Measurements from ENCODE around the gene LCE3C. TPM values are rescaled to one million over a fixed set of nuclear protein-coding genes. Genes with fewer than 3 reads are reported as not detected.

LCE3C gene
- polyA plus RNA-seq, 3 donors = not detected

GRCh38 chr1:152580433-152580832 lies 19.6 kb upstream of the LCE3C start, which contains the start of gene LCE3D:
LCE3D (minus strand) TSS chr1:152580516; CDS start chr1:152579936, 580 bp downstream.
- Histone ChIP-seq H3K27me3 (ENCODE audit: control insufficient read depth in 2 of 2, insufficient read depth in 2 of 2, low read length in 2 of 2) (peaks cover 0 to 4% of the 10 kb centered on the region in 2 donors), H3K36me3 (replicated peaks in 1 of 2; ENCODE audit: control insufficient read depth in 1 of 2, insufficient read depth in 2 of 2, low read length in 2 of 2) (no peaks in the 10 kb centered on the region), H2AFZ (ENCODE audit: insufficient read depth, low read depth, low read length, poor library complexity, severe bottlenecking) (no peak within 1 kb of the TSS), H3K9me3 (replicated peaks in 1 of 2; ENCODE audit: control insufficient read depth in 1 of 2, insufficient read depth in 1 of 2, low read length in 2 of 2) (no peaks in the 10 kb centered on the region), H3K27ac (ENCODE audit: low read depth in 1 of 2, low read length in 2 of 2) (no peak within 1 kb of the TSS), H3K79me2 (ENCODE audit: insufficient read depth, low read length) (no peaks in the 10 kb centered on the region), H4K20me1 (ENCODE audit: insufficient read depth, low read length) (no peaks in the 10 kb centered on the region), H3K4me3 (replicated peaks in 1 of 3; ENCODE audit: low read depth in 2 of 3, low read length in 3 of 3) (no peak within 1 kb of the TSS), H3K4me1 (ENCODE audit: control insufficient read depth in 1 of 2, insufficient read depth in 2 of 2, low read length in 2 of 2) (no peaks in the 10 kb centered on the region), H3K4me2 (replicated peaks; ENCODE audit: extremely low read depth, low read length, poor library complexity, severe bottlenecking) (no peak within 1 kb of the TSS), H3K9ac (ENCODE audit: insufficient read depth, low read length, poor library complexity, severe bottlenecking) (no peak within 1 kb of the TSS)
- Mint-ChIP-seq H3K27ac (no peak within 1 kb of the TSS), H3K4me1 (no peaks in the 10 kb centered on the region), H3K27me3 (ENCODE audit: low read depth in 3 of 3) (peaks cover 2 to 5% (median 3%) of the 10 kb centered on the region in 3 donors), H3K36me3 (no peaks in the 10 kb centered on the region), H3K9me3 (peaks cover 0 to 7% (median 0%) of the 10 kb centered on the region in 7 donors), H3K4me3 (no peak within 1 kb of the TSS)
- 92% methylated on average over 3 of the region's 4 CpGs for WGBS (ENCODE audit: insufficient coverage)
- intact Hi-C loops (cut with micrococcal nuclease) = no loop called here
- DNase-seq = no peak
- no peak for TF ChIP-seq CTCF (IDR thresholded peaks at IDR 0.05)

GRCh38 chr1:152582647-152583046 lies 17.4 kb upstream of the LCE3C start:
- Mint-ChIP-seq H3K27ac (no peak overlapping the region), H3K27me3 (ENCODE audit: low read depth in 3 of 3) (peaks cover under 1 to 5% (median 3%) of the 10 kb centered on the region in 3 donors), H3K36me3 (no peaks in the 10 kb centered on the region), H3K4me3 (no peak overlapping the region), H3K4me1 (no peaks in the 10 kb centered on the region), H3K9me3 (peaks cover 0 to 7% (median 0%) of the 10 kb centered on the region in 7 donors)
- Histone ChIP-seq H3K27ac (ENCODE audit: low read depth in 1 of 2, low read length in 2 of 2) (no peak overlapping the region), H3K4me1 (ENCODE audit: control insufficient read depth in 1 of 2, insufficient read depth in 2 of 2, low read length in 2 of 2) (no peaks in the 10 kb centered on the region), H4K20me1 (ENCODE audit: insufficient read depth, low read length) (no peaks in the 10 kb centered on the region), H3K27me3 (ENCODE audit: control insufficient read depth in 2 of 2, insufficient read depth in 2 of 2, low read length in 2 of 2) (peaks cover 3 to 9% of the 10 kb centered on the region in 2 donors), H3K4me2 (replicated peaks; ENCODE audit: extremely low read depth, low read length, poor library complexity, severe bottlenecking) (no peak overlapping the region), H3K9ac (ENCODE audit: insufficient read depth, low read length, poor library complexity, severe bottlenecking) (no peak overlapping the region), H3K9me3 (replicated peaks in 1 of 2; ENCODE audit: control insufficient read depth in 1 of 2, insufficient read depth in 1 of 2, low read length in 2 of 2) (no peaks in the 10 kb centered on the region), H3K79me2 (ENCODE audit: insufficient read depth, low read length) (no peaks in the 10 kb centered on the region), H2AFZ (ENCODE audit: insufficient read depth, low read depth, low read length, poor library complexity, severe bottlenecking) (no peak overlapping the region), H3K4me3 (replicated peaks in 1 of 3; ENCODE audit: low read depth in 2 of 3, low read length in 3 of 3) (no peak overlapping the region), H3K36me3 (replicated peaks in 1 of 2; ENCODE audit: control insufficient read depth in 1 of 2, insufficient read depth in 2 of 2, low read length in 2 of 2) (no peaks in the 10 kb centered on the region)
- no peak for DNase-seq
- no CpG with 5 or more reads among the region's 1 CpG for WGBS (ENCODE audit: insufficient coverage)
- no peak for TF ChIP-seq CTCF (IDR thresholded peaks at IDR 0.05)
- intact Hi-C loops (cut with micrococcal nuclease) = no loop called here

Data from CD14-positive monocyte (primary cell).